Pancreas (tissue), 10 donors: ENCODE data around the gene LIG4. TPM values are rescaled to one million over a fixed set of nuclear protein-coding genes. Genes with fewer than 3 reads are reported as not detected.

Experiments used
- ATAC-seq, 4 donors: fragments of 200-7000 bp; cut with Tn5 transposase; one replicate each; pipeline versions ENCODE4 v1.8.0 to v1.9.1; 2020; ENCODE audit warnings: mild to moderate bottlenecking in 4 of 4, moderate library complexity in 4 of 4
- DNase-seq, 6 donors: peaks; one replicate each; pipeline ENCODE4 v3.0.0-alpha.2; 2020
- FAIRE-seq: peaks from 2 replicates; lab custom pipeline; 2012; peaks lifted over from hg19 to GRCh38; lab: Jason Lieb, UNC
- H3K27ac ChIP-seq, 4 donors: fragments of 200-600 bp; sonication (generic); 1 replicate in 3 of 4; 2 replicates in 1 of 4; pipeline versions ENCODE4 v1.5.0 to v1.8.0; 2020
- H3K27me3 ChIP-seq, 4 donors: fragments of 200-600 bp; one replicate each; pipeline ENCODE4 v1.8.0; 2021
- H3K36me3 ChIP-seq, 3 donors: fragments of 200-600 bp; sonication (generic) in 1 of 3; one replicate each; pipeline versions ENCODE4 v1.5.0 to v1.8.0; 2020 to 2021
- H3K4me1 ChIP-seq, 3 donors: fragments of 200-600 bp; one replicate each; pipeline ENCODE4 v1.8.0; 2021
- H3K4me3 ChIP-seq, 4 donors: fragments of 200-600 bp; sonication (generic) in 2 of 4; one replicate each; pipeline versions ENCODE4 v1.5.0 to v1.8.0; 2020 to 2021
- H3K9me3 ChIP-seq, 4 donors: fragments of 200-600 bp; one replicate each; pipeline ENCODE4 v1.8.0; 2021
- WGBS, 2 donors: extraction: QIAGEN DNeasy Blood & Tissue Kit; methylation state at CpG; one replicate each; pipeline ENCODE4 v1.1.7; 2013; 5-methylcytosine and 5-hydroxymethylcytosine counted together
- intact Hi-C, 3 donors: fragments of 100-400 bp; cut with DNase I; formaldehyde crosslinking; loops; one replicate each; pipeline versions ENCODE4 v1.11.1 to v1.14.2; 2022
- polyA plus RNA-seq, 2 donors: library from polyadenylated mRNA; stranded (reverse); fragments of 200-250 nt; gene quantifications; one replicate each; pipeline ENCODE4 v1.2.3, GENCODE V29; 2013
- total RNA-seq, 6 donors: library from RNA; stranded (reverse); fragmentation: NEBNext Ultra II Directional in 4 of 6; extraction: Animal tissue kit (Norgen Biotek cat#: 25700) in 4 of 6; gene quantifications; one replicate each; pipeline versions ENCODE4 v1.2.1 to v1.2.4, GENCODE V29; 2021 to 2023
- TF ChIP-seq, protein P1 (sequence below), 4 donors: fragments of 200-600 bp; sonication (generic) in 3 of 4; IDR thresholded peaks; one replicate each; pipeline versions ENCODE4 v1.5.0 to v1.8.0; 2021; ENCODE audit warnings: antibody characterized with exemption in 4 of 4
- donor health status: healthy with polysubstance abuse.
- donor health status: DM: no; HTN: no; CAD: no; lungs with moderate emphysema.
- donor health status: DM: no; HTN: no; CAD: no.
- donor health status: control.
- donor health status: control.
- donor health status: Bipolar disorder and iron deficiency.
- donor health status: DM: yes; HTN: yes; CAD: no.
- donor health status: DM: no; HTN: no; CAD: no.
- donor health status: DM: no; HTN: no; CAD: no.
- donor health status: DM: yes; HTN: yes; CAD: no.

LIG4 gene
- total RNA-seq (1 to 10 TPM; 1.6 to 5.8 (median 3.1) TPM), polyA plus RNA-seq (1 to 10 TPM; 5.0 to 7.1 TPM)

- Histone ChIP-seq H3K27me3 (no peaks in the 10 kb centered on the region), H3K4me3 (peak within 1 kb of the TSS in 3 of 4 donors; percentile 29 to 48 (median 34)), H3K4me1 (peaks cover 6 to 26% (median 11%) of the 10 kb centered on the region in 3 donors), H3K36me3 (peaks cover 0 to 4% (median 4%) of the 10 kb centered on the region in 3 donors), H3K27ac (peak within 1 kb of the TSS in 2 of 4 donors; percentile 13 to 44), H3K9me3 (no peaks in the 10 kb centered on the region)
- DNase-seq (peak; percentile 89 to 98 (median 92)), ATAC-seq (peak; percentile 70 to 81 (median 76)), FAIRE-seq (no peak)
- intact Hi-C loops: no loop called here
- 0% methylated on average over 25 to 26 of the region's 26 CpGs for WGBS, 2 donors
- TF ChIP-seq, protein P1, sequence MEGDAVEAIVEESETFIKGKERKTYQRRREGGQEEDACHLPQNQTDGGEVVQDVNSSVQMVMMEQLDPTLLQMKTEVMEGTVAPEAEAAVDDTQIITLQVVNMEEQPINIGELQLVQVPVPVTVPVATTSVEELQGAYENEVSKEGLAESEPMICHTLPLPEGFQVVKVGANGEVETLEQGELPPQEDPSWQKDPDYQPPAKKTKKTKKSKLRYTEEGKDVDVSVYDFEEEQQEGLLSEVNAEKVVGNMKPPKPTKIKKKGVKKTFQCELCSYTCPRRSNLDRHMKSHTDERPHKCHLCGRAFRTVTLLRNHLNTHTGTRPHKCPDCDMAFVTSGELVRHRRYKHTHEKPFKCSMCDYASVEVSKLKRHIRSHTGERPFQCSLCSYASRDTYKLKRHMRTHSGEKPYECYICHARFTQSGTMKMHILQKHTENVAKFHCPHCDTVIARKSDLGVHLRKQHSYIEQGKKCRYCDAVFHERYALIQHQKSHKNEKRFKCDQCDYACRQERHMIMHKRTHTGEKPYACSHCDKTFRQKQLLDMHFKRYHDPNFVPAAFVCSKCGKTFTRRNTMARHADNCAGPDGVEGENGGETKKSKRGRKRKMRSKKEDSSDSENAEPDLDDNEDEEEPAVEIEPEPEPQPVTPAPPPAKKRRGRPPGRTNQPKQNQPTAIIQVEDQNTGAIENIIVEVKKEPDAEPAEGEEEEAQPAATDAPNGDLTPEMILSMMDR (IDR thresholded peaks at IDR 0.05): no peak
These were observed at the start of gene LIG4 for GRCh38 chr13:108215436-108215835. Gene LIG4 (minus strand): TSS chr13:108215536. CDS start chr13:108211268, 4,268 bp downstream.

DNA sequence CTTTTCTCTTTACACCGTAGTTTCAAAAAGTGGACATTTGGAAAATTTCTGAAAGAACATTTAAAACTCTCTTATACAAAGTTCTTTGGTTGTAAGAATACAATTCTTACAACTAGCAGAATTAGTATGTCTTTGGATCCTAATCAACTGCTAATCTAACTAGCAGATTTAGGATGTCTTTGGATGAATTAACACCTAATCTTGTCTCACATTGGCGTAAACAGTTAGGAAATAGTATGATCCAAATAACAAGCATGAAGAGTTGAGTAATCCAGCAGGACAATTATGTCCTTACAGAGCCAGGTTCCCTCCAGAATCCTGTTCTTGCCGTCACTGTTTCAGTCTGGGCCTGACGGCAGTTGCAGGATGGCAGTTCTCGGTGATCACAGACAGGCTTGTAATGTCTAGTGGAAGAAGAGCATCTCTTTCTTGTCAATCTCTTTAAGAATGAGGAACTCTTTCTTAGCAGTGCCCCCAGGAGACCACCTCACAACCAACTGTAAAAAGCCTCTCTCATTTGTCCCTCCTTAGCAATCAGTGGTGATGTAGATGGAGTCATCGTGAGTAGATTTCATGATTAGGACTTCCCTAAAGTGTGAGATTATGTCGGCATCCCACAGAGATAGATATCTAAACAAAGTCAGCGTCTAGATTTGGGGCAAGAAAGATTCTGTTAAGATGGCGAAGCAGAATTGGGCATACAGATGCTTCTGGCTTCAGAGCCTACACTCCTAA lies 48.5 kb upstream of the LIG4 start:
- DNase-seq: no peak
- no peak overlapping the region for H3K4me3 ChIP-seq
- peaks cover 0 to under 1% (median 0%) of the 10 kb centered on the region in 3 donors for H3K4me1 ChIP-seq
- intact Hi-C loops: no loop called here
- no peak for FAIRE-seq
- ATAC-seq: no peak
- H3K9me3 ChIP-seq: no peaks in the 10 kb centered on the region
- WGBS, 2 donors: 96 to 98% methylated on average over 9 of the region's 9 CpGs
- H3K27ac ChIP-seq: no peak overlapping the region
- H3K27me3 ChIP-seq: no peaks in the 10 kb centered on the region
- H3K36me3 ChIP-seq: no peaks in the 10 kb centered on the region
- TF ChIP-seq, protein P1 (IDR thresholded peaks at IDR 0.05): no peak

DNA sequence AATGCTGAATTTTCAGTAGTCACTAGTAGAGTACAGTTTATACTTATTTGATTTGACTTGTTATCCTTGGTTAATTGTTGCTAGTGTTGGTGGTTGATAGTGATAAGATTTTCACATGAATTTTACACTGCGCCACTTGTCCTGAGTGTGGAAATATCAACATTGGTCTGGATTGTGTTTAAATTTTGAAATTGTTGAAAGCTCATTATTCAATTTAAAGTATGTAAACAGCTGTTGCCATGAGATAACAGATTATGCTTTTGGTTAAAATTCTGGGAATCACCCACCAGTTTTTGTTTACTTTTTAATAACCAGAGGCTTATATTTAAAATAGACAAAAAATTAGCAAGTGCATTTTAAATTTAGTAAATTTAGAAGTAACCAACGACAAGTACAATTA lies 41.9 kb upstream of the LIG4 start:
- Histone ChIP-seq H3K36me3 (no peaks in the 10 kb centered on the region), H3K9me3 (no peaks in the 10 kb centered on the region), H3K4me3 (no peak overlapping the region), H3K27ac (no peak overlapping the region), H3K4me1 (peaks cover 0 to 4% (median 0%) of the 10 kb centered on the region in 3 donors), H3K27me3 (no peaks in the 10 kb centered on the region)
- DNase-seq (no peak), ATAC-seq (no peak), FAIRE-seq (no peak)
- TF ChIP-seq, protein P1 (IDR thresholded peaks at IDR 0.05): no peak
- 32 to 34% methylated on average over 2 of the region's 2 CpGs for WGBS, 2 donors
- intact Hi-C loops: no loop called here

DNA sequence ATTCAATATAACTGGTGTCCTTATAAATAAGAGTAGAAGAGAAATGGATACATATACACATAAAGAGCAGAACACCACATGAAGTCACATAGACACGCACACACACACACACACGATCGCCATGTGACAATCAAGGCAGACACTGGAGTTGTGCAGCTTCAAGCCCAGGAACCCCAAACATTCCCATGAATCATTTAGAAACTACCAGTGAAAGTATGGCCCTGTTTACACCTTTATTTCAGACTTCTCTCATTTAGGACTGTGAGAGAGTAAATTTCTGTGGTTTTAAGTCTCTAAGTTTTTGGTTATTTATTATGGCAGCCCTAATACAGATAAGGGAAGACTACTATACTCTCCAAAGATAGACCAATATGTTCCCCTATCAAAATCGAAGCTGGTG lies 33.8 kb upstream of the LIG4 start:
- 70 to 73% methylated on average over 4 of the region's 4 CpGs for WGBS, 2 donors
- no peaks in the 10 kb centered on the region for H3K27me3 ChIP-seq
- H3K4me1 ChIP-seq: no peaks in the 10 kb centered on the region
- no peak for DNase-seq
- FAIRE-seq: no peak
- no peaks in the 10 kb centered on the region for H3K9me3 ChIP-seq
- no peak overlapping the region for H3K27ac ChIP-seq
- TF ChIP-seq, protein P1 (IDR thresholded peaks at IDR 0.05): no peak
- H3K4me3 ChIP-seq: no peak overlapping the region
- H3K36me3 ChIP-seq: no peaks in the 10 kb centered on the region
- intact Hi-C loops: no loop called here
- ATAC-seq: no peak

GRCh38 chr13:108230377-108230776 lies 15.0 kb upstream of the LIG4 start:
- TF ChIP-seq, protein P1 (IDR thresholded peaks at IDR 0.05): no peak
- ATAC-seq (no peak), FAIRE-seq (peak; percentile 76), DNase-seq (no peak)
- intact Hi-C loops: no loop called here
- H3K4me3 ChIP-seq: no peak overlapping the region
- H3K27ac ChIP-seq: no peak overlapping the region
- H3K9me3 ChIP-seq: no peaks in the 10 kb centered on the region
- peaks cover 14 to 38% (median 17%) of the 10 kb centered on the region in 3 donors for H3K4me1 ChIP-seq
- no peaks in the 10 kb centered on the region for H3K27me3 ChIP-seq
- no peaks in the 10 kb centered on the region for H3K36me3 ChIP-seq
